ENCODE results near the gene SPCS1.

The SPCS1 gene

GRCh38 chr3:52733256-52733891, 27.5 kb downstream of the SPCS1 start:
- no peak for TF ChIP-seq CTCF (IDR thresholded peaks at IDR 0.05; ENCODE audit: unreplicated experiment in 3 of 3)
- Mint-ChIP-seq H3K36me3 (ENCODE audit: low read depth) (peaks cover 93% of the 10 kb centered on the region), H3K4me1 (no peaks in the 10 kb centered on the region), H3K27me3 (ENCODE audit: low read depth) (no peaks in the 10 kb centered on the region), H3K4me3 (no peak overlapping the region), H3K27ac (no peak overlapping the region), H3K9me3 (peaks cover 15% of the 10 kb centered on the region)

DNA sequence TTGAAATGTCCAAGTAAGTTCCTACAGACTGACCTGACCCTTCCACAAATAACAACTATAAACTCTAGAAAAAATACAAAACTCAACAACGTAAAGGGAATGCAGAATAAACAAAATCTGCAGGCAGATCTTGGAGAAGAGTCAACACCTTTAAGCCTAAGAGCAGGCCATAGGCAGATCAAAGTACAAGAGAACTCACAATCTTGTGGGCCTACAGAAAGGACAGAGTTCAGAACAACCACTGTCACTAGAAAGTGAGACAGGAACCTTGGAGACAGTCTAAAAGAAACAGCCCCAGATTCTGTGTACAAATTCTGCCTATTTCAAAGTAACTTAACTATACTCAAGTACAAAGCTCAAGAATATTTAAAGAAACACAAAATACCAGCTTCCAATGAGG, 33.8 kb downstream of the SPCS1 start:
- Mint-ChIP-seq H3K27me3 (ENCODE audit: low read depth) (no peaks in the 10 kb centered on the region), H3K36me3 (ENCODE audit: low read depth) (peaks cover 82% of the 10 kb centered on the region), H3K4me1 (no peaks in the 10 kb centered on the region), H3K27ac (peak overlapping the region in 1 of 3 experiments; percentile 25), H3K4me3 (no peak overlapping the region), H3K9me3 (no peaks in the 10 kb centered on the region)
- TF ChIP-seq CTCF (IDR thresholded peaks at IDR 0.05; ENCODE audit: unreplicated experiment in 3 of 3): no peak

DNA sequence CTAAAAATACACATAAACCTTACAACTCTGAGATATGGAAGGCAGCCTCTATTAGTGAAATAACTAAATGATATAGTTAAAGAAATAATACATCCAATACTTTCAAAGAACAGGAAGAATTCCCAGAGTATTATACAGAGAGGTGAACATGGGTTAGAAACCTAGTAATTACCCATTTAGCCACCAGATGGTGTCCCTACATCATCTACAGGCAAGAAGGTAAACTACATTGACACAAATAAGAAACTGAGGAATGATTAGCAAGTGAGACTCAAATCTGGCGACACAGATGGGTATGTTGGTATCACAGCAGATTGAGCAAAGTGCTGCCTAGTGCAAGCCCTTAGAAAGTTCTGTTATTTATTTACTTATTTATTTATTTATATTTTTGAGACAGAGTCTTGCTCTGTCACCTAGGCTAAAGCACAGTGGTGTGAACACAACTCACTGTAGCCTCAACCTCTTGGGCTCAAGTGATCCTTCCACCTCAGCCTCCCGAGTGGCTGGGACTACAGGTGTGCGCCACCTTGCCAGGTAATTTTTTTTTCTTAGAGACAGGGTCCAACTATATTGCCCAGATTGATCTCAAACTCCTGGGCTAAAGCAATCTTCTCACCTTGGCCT, 36.6 kb downstream of the SPCS1 start:
- Mint-ChIP-seq H3K4me3 (no peak overlapping the region), H3K27me3 (ENCODE audit: low read depth) (no peaks in the 10 kb centered on the region), H3K4me1 (no peaks in the 10 kb centered on the region), H3K9me3 (no peaks in the 10 kb centered on the region), H3K36me3 (ENCODE audit: low read depth) (peaks cover 78% of the 10 kb centered on the region), H3K27ac (no peak overlapping the region)
- TF ChIP-seq CTCF (IDR thresholded peaks at IDR 0.05; ENCODE audit: unreplicated experiment in 3 of 3): peak in 2 of 3 experiments; percentile 52 to 63

DNA sequence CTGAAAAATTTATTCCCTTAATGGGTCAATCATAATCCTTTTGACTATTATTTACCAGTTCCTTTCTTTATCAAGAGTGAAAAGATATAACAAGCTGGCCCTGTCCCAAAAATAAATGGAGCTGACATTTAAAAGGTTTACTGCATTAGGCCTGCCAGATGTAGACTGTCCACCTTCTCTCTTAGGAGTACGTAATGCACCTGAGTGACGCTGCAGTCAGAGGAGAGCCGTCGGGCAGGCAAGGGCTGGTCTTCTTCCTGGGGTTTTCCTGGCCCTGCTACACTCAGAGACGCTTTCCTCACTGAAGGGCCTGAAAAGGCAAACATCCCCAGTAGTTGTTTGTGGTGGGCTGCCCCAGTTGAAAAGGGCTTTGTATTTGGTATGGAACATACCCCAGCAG, 37.2 kb downstream of the SPCS1 start:
- H3K27ac Mint-ChIP-seq: no peak overlapping the region
- TF ChIP-seq CTCF (IDR thresholded peaks at IDR 0.05; ENCODE audit: unreplicated experiment in 3 of 3): no peak
- H3K4me1 Mint-ChIP-seq: no peaks in the 10 kb centered on the region
- peaks cover 76% of the 10 kb centered on the region for H3K36me3 Mint-ChIP-seq (ENCODE audit: low read depth)
- H3K9me3 Mint-ChIP-seq: no peaks in the 10 kb centered on the region
- no peak overlapping the region for H3K4me3 Mint-ChIP-seq
- H3K27me3 Mint-ChIP-seq (ENCODE audit: low read depth): no peaks in the 10 kb centered on the region

GRCh38 chr3:52743721-52744120, 37.8 kb downstream of the SPCS1 start:
- Mint-ChIP-seq H3K36me3 (ENCODE audit: low read depth) (peaks cover 76% of the 10 kb centered on the region), H3K27me3 (ENCODE audit: low read depth) (no peaks in the 10 kb centered on the region), H3K4me3 (no peak overlapping the region), H3K27ac (no peak overlapping the region), H3K4me1 (no peaks in the 10 kb centered on the region), H3K9me3 (no peaks in the 10 kb centered on the region)
- TF ChIP-seq CTCF (IDR thresholded peaks at IDR 0.05; ENCODE audit: unreplicated experiment in 3 of 3): no peak
